ENCODE measurements around the gene CASZ1. TPM values are rescaled to one million over a fixed set of nuclear protein-coding genes. Genes with fewer than 3 reads are reported as not detected.

The CASZ1 gene
- total RNA-seq, 1 donor: under 0.01 TPM

DNA sequence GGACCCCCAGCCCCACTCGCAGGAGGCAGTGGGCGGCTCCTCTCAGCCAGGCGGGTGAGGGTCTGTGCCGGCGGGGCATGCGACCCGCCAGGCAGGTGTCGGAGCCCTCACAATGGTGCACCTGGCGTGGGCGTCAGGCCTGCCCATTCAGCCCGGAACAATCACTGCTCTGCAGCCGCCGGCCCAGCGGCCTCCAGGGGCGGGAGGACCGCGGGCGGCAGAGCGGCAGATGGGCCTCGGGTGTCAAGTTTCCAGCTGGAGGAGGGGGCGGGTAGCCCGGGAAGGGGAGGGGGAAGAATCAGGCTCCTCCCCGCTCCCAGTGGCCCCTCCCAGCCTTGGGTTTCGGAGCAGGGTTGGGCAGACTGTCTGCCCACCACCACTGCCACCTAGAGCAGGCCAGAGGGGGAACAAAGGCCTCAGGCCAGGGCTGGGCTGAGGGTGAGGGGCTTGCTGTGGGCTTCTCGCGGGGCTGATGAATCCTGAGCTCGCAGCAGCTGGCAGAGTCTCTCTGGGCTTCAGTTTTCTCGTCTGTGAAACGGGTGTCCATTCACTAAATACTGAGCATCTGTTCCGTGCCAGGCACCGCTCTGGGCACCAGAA lies 39.5 kb upstream of the CASZ1 start:
- no peak for TF ChIP-seq CTCF (IDR thresholded peaks at IDR 0.05; ENCODE audit: insufficient read depth, low read depth, low read length)
- peak; percentile 13 for DNase-seq (ENCODE audit: low read depth)
- H3K4me3 ChIP-seq (ENCODE audit: low read depth, low read length): no peak overlapping the region

- no peak for DNase-seq (ENCODE audit: low read depth)
- no peak overlapping the region for H3K4me3 ChIP-seq (ENCODE audit: low read depth, low read length)
- no peak for TF ChIP-seq CTCF (IDR thresholded peaks at IDR 0.05; ENCODE audit: insufficient read depth, low read depth, low read length)
Measured at GRCh38 chr1:10835421-10835820, 39.0 kb upstream of the CASZ1 start.

DNA sequence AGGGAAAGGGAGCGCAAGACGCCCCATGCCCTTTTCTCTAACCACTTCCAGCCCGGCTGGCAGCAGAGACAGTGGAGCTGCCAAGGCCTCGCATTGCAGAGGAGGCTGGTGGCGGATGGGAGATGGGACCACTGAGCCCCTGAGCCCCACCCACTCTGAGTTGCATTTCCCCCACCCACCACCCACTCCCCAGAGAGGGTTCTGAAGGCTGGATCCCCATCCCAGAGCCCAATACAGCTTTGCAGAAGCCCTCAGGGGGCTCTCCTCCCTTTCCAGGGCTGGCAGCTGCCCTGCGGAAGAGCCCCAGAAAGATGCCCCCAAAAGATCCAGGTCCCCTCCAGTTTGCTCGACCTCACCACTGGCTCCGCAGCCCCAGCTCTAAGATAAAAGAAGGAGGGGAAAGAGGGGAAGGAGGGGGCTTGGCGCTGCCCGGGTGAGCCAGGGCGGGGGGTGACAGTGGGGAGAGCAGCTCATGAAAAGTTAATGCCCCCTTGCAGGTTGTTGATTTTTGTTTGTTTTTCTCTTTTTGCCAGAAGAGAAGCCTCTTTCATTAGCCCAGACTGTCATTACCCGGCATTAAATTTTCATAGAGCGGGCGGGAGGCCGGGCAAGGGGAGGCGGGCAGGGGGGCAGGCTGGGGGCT lies 38.4 kb upstream of the CASZ1 start:
- no peak for DNase-seq (ENCODE audit: low read depth)
- H3K4me3 ChIP-seq (ENCODE audit: low read depth, low read length): no peak overlapping the region
- TF ChIP-seq CTCF (IDR thresholded peaks at IDR 0.05; ENCODE audit: insufficient read depth, low read depth, low read length): no peak

DNA sequence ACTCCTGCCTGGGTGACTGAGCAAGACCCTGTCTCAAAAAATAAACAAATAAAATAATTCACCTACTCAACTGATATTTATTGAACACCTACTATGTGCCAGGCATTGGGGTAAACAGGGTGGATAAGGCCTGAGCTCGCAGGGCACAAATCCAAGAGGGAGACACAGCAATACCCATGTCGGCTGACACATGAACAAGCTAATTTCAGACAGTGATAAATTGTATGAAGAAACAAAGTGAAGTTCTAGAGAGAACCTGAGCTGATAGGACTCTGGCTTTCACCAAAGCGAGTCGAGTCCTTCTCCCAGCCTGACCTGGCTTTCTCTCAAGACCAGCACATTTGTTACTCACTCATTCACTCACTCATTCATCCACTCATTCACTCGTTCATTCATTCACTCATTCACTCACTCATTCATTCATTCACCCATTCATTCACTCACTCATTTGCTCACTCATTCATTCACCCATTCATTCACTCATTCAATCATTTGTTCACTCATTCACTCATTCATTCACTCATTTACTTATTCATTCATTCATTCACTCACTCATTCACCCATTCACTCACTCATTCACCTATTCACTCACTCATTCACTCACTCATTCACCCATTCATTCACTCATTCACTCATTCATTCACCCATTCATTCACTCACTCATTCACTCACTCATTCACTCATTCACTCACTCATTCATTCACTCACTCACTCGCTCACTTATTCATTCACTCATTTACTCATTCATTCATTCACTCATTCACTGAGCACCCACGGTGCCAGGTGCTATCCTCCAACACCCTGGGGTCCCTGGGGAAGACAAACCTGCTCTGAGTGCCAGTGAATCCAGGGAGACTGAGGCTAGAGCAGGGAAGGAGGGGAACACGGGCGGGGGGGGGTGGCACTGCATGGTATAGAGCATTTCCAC lies 37.4 kb upstream of the CASZ1 start:
- TF ChIP-seq CTCF (IDR thresholded peaks at IDR 0.05; ENCODE audit: insufficient read depth, low read depth, low read length): no peak
- no peak overlapping the region for H3K4me3 ChIP-seq (ENCODE audit: low read depth, low read length)
- no peak for DNase-seq (ENCODE audit: low read depth)

DNA sequence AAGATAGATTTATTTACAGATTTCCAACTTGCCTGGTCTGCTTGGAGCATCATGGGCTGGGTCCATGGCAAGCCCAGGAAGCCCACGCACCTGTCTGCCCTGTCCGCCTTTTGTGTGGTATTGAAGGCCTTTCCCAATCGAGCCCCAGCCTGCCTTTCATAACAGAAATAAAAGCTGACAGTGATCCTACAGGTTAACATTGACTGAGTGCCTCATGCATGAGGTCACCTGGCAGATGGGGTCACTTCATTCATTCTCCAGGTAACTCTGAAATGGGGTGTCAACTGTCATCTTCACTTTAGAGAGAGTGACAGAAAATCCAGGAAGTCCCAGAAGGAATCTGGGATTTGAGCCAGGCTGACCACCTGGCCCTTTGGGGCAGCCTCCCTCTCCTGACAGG lies 36.3 kb upstream of the CASZ1 start:
- H3K4me3 ChIP-seq (ENCODE audit: low read depth, low read length): no peak overlapping the region
- DNase-seq (ENCODE audit: low read depth): no peak
- no peak for TF ChIP-seq CTCF (IDR thresholded peaks at IDR 0.05; ENCODE audit: insufficient read depth, low read depth, low read length)

DNA sequence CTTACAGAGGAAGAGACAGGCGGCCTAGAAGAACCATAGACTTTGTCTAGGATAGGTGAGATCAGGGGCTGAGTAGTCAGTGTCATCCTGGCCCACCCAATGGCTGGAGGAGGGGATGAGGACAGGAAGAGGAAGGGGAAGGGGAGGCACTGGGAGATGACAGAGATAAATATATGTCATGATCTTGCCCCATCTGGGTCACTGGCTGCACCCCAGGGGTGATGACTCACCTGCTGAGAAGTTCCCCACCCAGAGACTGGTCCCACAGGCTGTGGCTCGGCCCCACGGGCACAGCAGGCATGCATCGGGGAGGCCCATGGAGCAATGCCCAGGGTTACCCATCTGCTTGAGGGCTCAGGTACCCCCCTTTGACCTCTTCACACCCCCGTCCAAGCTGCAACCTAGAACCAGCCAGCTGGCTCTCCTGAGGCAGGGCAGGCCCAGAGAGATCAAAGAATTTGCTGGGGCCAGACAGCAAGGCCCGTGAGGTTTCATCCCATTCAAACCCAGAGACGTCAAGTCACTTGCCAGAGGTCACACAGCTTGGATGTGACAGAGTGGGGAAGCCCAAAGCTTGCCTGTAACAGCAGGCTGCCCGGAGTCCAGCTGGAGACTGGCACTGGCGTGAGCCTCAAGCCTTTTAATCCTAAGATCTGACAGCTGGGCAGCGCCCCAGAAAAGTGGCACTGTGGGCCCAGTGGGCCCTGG lies 34.7 kb upstream of the CASZ1 start:
- TF ChIP-seq CTCF (IDR thresholded peaks at IDR 0.05; ENCODE audit: insufficient read depth, low read depth, low read length): no peak
- DNase-seq (ENCODE audit: low read depth): no peak
- no peak overlapping the region for H3K4me3 ChIP-seq (ENCODE audit: low read depth, low read length)

Data from fibroblast of villous mesenchyme (primary cell).